ENCODE measurements around the gene LRRC10B.

Gene LRRC10B

DNA sequence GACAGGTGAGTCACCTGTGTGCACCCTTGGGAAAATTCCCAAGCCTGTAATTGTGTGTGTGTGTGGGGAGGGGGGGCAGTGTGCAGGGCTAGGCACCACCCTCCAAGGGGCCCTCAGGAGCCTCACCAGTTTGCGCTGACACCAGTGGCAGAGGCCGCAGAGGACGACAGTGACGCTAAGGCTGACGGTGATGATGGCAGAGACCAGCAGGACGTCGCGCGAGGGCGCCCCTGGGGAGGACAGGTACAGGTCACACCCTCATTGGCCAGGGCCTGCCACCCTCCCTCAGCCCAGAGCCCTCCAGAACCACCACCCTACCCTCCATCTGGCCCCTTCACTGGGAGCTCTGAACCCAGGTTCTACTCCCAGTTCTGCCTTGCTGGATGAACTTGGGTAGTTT is 47.4 kb downstream of the LRRC10B start:
- H3K36me3 ChIP-seq (ENCODE audit: control insufficient read depth in 4 of 4, insufficient read depth in 4 of 4, low read length in 3 of 4) = no peaks in the 10 kb centered on the region
- WGBS (ENCODE audit: insufficient coverage) = 70% methylated on average over 10 of the region's 10 CpGs
- POLR2A ChIA-PET = no interaction called here
- no peak overlapping the region for H3K27ac ChIP-seq (ENCODE audit: insufficient read depth in 1 of 2, low read depth in 1 of 2, low read length in 2 of 2, poor library complexity in 1 of 2, severe bottlenecking in 2 of 2)
- DNase-seq = no peak
- no peak overlapping the region for H3K4me3 ChIP-seq (ENCODE audit: control insufficient read depth in 1 of 7, extremely low read depth in 1 of 7, insufficient read depth in 4 of 7, low read depth in 2 of 7, low read length in 6 of 7)
- no peaks in the 10 kb centered on the region for H3K9me3 ChIP-seq (ENCODE audit: control extremely low read depth in 1 of 5, control insufficient read depth in 4 of 5, insufficient read depth in 2 of 5, low read depth in 1 of 5, low read length in 4 of 5)
- H3K27me3 ChIP-seq (replicated peaks in 2 of 5; ENCODE audit: control insufficient read depth in 4 of 5, insufficient read depth in 5 of 5, low read length in 4 of 5) = peaks cover 4 to 88% (median 27%) of the 10 kb centered on the region in 5 experiments
- H3K4me1 ChIP-seq (ENCODE audit: control extremely low read depth in 1 of 4, control insufficient read depth in 4 of 4, insufficient read depth in 4 of 4, low read length in 3 of 4) = peaks cover 0 to 6% (median 2%) of the 10 kb centered on the region in 4 experiments
- CTCF ChIA-PET = no interaction called here

DNA sequence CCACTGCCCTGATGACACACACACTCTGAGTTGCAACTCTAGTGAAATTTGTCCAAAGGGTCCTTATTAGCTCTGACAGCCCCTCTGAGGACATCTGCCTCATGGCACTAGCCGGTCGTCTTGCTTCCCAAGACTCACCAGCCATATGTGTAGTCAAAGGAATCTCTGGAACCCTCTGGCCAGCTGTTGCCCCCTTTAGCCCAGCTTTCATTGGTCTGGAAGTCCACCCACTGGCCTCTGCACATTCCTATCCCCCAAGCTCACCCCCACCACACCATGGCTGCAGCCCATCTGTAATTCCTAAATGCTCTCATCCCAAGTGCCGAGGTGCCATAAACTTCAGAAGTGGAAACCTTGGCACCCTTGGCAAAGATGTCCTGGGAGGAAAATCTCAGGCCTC is 48.1 kb downstream of the LRRC10B start:
- Histone ChIP-seq H3K9me3 (ENCODE audit: control extremely low read depth in 1 of 5, control insufficient read depth in 4 of 5, insufficient read depth in 2 of 5, low read depth in 1 of 5, low read length in 4 of 5) (no peaks in the 10 kb centered on the region), H3K27ac (ENCODE audit: insufficient read depth in 1 of 2, low read depth in 1 of 2, low read length in 2 of 2, poor library complexity in 1 of 2, severe bottlenecking in 2 of 2) (no peak overlapping the region), H3K4me1 (ENCODE audit: control extremely low read depth in 1 of 4, control insufficient read depth in 4 of 4, insufficient read depth in 4 of 4, low read length in 3 of 4) (peaks cover 0 to 6% (median 2%) of the 10 kb centered on the region in 4 experiments), H3K4me3 (ENCODE audit: control insufficient read depth in 1 of 7, extremely low read depth in 1 of 7, insufficient read depth in 4 of 7, low read depth in 2 of 7, low read length in 6 of 7) (no peak overlapping the region), H3K36me3 (ENCODE audit: control insufficient read depth in 4 of 4, insufficient read depth in 4 of 4, low read length in 3 of 4) (no peaks in the 10 kb centered on the region), H3K27me3 (replicated peaks in 2 of 5; ENCODE audit: control insufficient read depth in 4 of 5, insufficient read depth in 5 of 5, low read length in 4 of 5) (peaks cover 4 to 90% (median 28%) of the 10 kb centered on the region in 5 experiments)
- CTCF ChIA-PET = interaction anchor here (1.6 kb wide), 1 partner anchor 12 kb away, joined by 5 read pairs; no protein-coding TSS in a partner anchor
- POLR2A ChIA-PET = no interaction called here
- no peak for DNase-seq
- WGBS (ENCODE audit: insufficient coverage) = 83% methylated on average over 3 of the region's 3 CpGs
